Endothelial cell of hepatic sinusoid (primary cell): Measurements from ENCODE around the gene MRM2.

Source experiments
- in situ Hi-C: cut with HindIII; loops from 2 replicates; pipeline ENCODE4 v1.10.0; 2017; ENCODE audit warnings: low sequenced_read_pairs

Gene MRM2

GRCh38 chr7:2225336-2225735 is 16.7 kb downstream of the MRM2 start:
- in situ Hi-C loops = no loop called here

- in situ Hi-C loops = no loop called here
Observed at GRCh38 chr7:2224934-2225333, 17.1 kb downstream of the MRM2 start.

GRCh38 chr7:2224491-2224928 is 17.5 kb downstream of the MRM2 start:
- in situ Hi-C loops = no loop called here

GRCh38 chr7:2223321-2223720 is 18.7 kb downstream of the MRM2 start:
- in situ Hi-C loops = no loop called here

- in situ Hi-C loops = no loop called here
Observed at GRCh38 chr7:2222516-2222915, 19.5 kb downstream of the MRM2 start.

- in situ Hi-C loops = no loop called here
Observed at GRCh38 chr7:2220954-2221353, 21.1 kb downstream of the MRM2 start.

GRCh38 chr7:2220506-2220905 is 21.5 kb downstream of the MRM2 start:
- in situ Hi-C loops = no loop called here

GRCh38 chr7:2220030-2220429 is 22.0 kb downstream of the MRM2 start:
- in situ Hi-C loops = no loop called here

- in situ Hi-C loops = no loop called here
Observed at GRCh38 chr7:2219606-2220005, 22.4 kb downstream of the MRM2 start.

- in situ Hi-C loops = no loop called here
Observed at GRCh38 chr7:2219136-2219535, 22.9 kb downstream of the MRM2 start.

- in situ Hi-C loops = no loop called here
Observed at GRCh38 chr7:2218444-2218785, 23.6 kb downstream of the MRM2 start.

- in situ Hi-C loops = no loop called here
Observed at GRCh38 chr7:2217716-2218443, 24.1 kb downstream of the MRM2 start.

GRCh38 chr7:2217206-2217605 is 24.8 kb downstream of the MRM2 start:
- in situ Hi-C loops = no loop called here

GRCh38 chr7:2215851-2216250 is 26.2 kb downstream of the MRM2 start:
- in situ Hi-C loops = no loop called here

GRCh38 chr7:2214636-2215035 is 27.4 kb downstream of the MRM2 start:
- in situ Hi-C loops = no loop called here

GRCh38 chr7:2213551-2214215 is 28.3 kb downstream of the MRM2 start:
- in situ Hi-C loops = no loop called here

GRCh38 chr7:2212906-2213305 is 29.1 kb downstream of the MRM2 start:
- in situ Hi-C loops = no loop called here

GRCh38 chr7:2211926-2212325 is 30.1 kb downstream of the MRM2 start:
- in situ Hi-C loops = no loop called here

GRCh38 chr7:2211259-2211880 is 30.6 kb downstream of the MRM2 start:
- in situ Hi-C loops = no loop called here

GRCh38 chr7:2210551-2211258 is 31.3 kb downstream of the MRM2 start:
- in situ Hi-C loops = no loop called here

- in situ Hi-C loops = loop anchor here (10.0 kb wide), 1 partner anchor 75 kb away; no protein-coding TSS in a partner anchor
Observed at GRCh38 chr7:2209961-2210323, 32.1 kb downstream of the MRM2 start.
